ENCODE data around the gene RND3.

Gene RND3, protein sequence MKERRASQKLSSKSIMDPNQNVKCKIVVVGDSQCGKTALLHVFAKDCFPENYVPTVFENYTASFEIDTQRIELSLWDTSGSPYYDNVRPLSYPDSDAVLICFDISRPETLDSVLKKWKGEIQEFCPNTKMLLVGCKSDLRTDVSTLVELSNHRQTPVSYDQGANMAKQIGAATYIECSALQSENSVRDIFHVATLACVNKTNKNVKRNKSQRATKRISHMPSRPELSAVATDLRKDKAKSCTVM

DNA sequence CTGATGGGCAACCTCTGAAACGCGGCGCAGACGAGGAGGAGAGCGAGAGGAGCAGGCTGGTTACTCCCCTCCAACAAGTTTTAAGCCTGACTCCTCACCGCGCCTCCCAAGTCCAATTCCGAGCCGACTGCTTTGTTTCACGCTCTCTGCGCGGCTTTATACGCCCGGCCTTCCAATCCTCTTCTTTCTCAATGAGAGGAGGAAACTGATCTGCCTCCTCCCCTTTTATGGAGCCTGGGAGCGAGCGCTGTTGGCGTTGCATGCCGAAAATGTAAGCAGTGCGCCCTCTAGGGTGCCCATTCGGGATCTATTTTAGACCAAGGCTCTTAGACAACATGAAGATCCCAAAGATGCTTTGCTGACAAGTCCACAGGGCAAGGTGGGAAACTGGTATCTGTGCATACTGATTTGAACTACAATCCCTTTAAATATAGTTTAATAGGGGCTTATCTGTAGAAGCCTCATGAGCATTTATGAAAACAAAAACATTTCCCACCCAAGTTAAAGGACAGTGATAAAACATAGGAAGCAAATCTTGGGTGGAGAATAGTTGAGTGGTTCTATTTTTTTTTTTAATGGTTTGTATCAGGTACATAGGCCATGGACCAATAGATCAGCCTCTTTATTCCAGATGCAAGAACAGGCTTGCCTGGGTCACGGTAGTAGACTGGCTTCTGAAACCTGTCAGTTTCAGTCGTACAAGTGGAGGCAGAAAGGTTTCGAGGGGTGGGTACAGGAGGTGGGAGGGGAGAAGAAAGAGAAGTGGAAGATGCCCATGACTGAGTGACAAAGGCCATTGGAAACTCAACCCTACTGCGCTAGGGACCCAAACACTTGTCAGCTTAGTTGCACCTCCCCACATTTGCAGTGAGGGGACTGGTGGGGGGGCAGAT lies at the start of gene RND3:
Gene RND3, minus strand, starts transcription at position 131 of the 893 bp plus-strand sequence. CDS start 250 bp downstream, outside the sequence.
- H3K4me3 ChIP-seq (ENCODE audit: low read depth, low read length) = no peak within 1 kb of the TSS
- peak; percentile 73 for DNase-seq (ENCODE audit: low read depth)
- TF ChIP-seq, protein P1, sequence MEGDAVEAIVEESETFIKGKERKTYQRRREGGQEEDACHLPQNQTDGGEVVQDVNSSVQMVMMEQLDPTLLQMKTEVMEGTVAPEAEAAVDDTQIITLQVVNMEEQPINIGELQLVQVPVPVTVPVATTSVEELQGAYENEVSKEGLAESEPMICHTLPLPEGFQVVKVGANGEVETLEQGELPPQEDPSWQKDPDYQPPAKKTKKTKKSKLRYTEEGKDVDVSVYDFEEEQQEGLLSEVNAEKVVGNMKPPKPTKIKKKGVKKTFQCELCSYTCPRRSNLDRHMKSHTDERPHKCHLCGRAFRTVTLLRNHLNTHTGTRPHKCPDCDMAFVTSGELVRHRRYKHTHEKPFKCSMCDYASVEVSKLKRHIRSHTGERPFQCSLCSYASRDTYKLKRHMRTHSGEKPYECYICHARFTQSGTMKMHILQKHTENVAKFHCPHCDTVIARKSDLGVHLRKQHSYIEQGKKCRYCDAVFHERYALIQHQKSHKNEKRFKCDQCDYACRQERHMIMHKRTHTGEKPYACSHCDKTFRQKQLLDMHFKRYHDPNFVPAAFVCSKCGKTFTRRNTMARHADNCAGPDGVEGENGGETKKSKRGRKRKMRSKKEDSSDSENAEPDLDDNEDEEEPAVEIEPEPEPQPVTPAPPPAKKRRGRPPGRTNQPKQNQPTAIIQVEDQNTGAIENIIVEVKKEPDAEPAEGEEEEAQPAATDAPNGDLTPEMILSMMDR (IDR thresholded peaks at IDR 0.05; ENCODE audit: low read depth, low read length) = peak; percentile 73
- TF ChIP-seq MYC (IDR thresholded peaks at IDR 0.05; ENCODE audit: low read depth, low read length) = no peak

DNA sequence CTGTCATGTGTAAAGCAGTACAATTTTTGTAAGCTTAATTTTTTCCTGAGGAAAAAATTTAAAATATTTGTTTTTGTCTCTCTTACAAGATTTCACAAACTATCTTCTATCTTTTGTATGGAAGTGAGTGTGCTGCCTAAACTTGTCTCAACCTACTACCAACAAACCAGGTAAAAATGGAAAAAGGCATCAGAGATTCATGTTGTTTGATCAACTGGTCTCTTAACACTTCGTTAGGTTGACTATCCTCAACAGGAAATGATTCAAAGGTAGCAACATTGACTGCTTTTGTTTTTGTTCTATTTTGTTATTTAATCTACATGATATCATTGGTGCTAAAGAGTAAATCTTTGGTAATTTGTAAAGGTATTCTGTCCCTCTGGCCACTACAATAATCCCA lies 47.7 kb upstream of the RND3 start:
- TF ChIP-seq, protein P1 (IDR thresholded peaks at IDR 0.05; ENCODE audit: low read depth, low read length) = no peak
- DNase-seq (ENCODE audit: low read depth) = no peak

DNA sequence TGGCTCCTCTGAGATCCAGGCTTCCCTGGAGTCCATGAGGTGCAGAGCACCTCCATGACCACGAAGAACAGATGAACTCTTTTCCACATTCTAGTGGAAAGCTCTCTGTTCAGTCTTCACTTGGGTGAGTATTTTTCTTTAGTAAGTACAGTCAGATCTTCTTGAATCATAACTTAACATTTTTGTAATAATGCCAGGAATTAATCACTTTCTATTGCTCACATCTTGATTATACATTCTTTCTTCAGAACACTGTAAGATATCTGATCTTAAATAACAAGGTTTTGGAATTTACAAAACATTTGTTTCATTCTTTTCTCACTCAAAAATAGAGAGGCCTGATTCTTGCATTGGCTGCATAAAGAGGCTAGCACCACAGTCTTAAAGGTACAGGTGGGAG lies 45.4 kb upstream of the RND3 start:
- no peak for DNase-seq (ENCODE audit: low read depth)
- H3K4me3 ChIP-seq (ENCODE audit: low read depth, low read length) = no peak overlapping the region
- TF ChIP-seq, protein P1 (IDR thresholded peaks at IDR 0.05; ENCODE audit: low read depth, low read length) = no peak
- TF ChIP-seq POLR2A (IDR thresholded peaks at IDR 0.05; ENCODE audit: extremely low read depth, insufficient read length) (no peak), MYC (IDR thresholded peaks at IDR 0.05; ENCODE audit: low read depth, low read length) (no peak)
- TF ChIP-seq, protein P2, sequence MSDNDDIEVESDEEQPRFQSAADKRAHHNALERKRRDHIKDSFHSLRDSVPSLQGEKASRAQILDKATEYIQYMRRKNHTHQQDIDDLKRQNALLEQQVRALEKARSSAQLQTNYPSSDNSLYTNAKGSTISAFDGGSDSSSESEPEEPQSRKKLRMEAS (IDR thresholded peaks at IDR 0.05; ENCODE audit: low read depth, low read length) = no peak

More for the DNA sequence above, 47.7 kb upstream of the RND3 start:
- no peak overlapping the region for H3K4me3 ChIP-seq (ENCODE audit: low read depth, low read length)

DNA sequence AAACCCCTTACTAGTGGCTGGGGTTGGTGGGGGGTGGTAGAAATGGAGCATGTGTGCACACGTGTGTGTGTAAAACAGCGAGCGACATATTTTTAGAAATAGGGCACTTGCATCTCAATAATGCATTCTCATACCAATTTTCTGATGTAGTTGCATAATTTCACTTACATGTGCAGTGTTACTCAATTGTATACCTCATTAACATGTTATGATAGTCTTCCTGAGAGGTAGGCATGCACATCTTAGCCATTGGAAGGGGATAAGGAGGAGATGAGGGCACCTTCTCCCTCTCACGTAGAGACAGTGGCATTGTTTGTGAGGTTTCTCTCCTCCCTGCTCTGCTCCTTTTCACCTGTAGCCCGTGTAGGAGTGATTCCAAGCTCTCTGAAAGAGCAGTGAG lies 44.6 kb upstream of the RND3 start:
- TF ChIP-seq POLR2A (IDR thresholded peaks at IDR 0.05; ENCODE audit: extremely low read depth, insufficient read length) = no peak
- H3K4me3 ChIP-seq (ENCODE audit: low read depth, low read length) = no peak overlapping the region
- no peak for DNase-seq (ENCODE audit: low read depth)

DNA sequence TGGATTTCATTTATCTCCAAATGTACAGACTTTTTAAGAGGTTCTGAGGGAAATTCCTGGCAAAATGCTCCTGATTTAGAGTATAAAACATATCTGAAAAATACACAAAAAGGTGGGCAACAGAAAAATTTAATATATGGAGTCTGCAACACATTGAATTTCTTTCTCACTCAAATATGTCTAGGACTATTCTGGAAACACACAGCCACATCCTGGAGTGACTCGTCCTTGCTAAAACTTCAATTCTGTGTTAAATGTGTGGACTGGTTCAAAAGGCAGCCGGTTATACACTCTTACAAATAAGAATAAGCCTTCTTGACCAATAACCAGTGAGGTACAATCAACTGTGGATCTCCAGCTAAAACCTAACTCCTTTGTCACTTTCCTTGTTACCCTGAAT lies 44.1 kb upstream of the RND3 start:
- DNase-seq (ENCODE audit: low read depth) = no peak
- no peak overlapping the region for H3K4me3 ChIP-seq (ENCODE audit: low read depth, low read length)
- TF ChIP-seq, protein P1 (IDR thresholded peaks at IDR 0.05; ENCODE audit: low read depth, low read length) = no peak
- TF ChIP-seq, protein P2 (IDR thresholded peaks at IDR 0.05; ENCODE audit: low read depth, low read length) = no peak
- TF ChIP-seq POLR2A (IDR thresholded peaks at IDR 0.05; ENCODE audit: extremely low read depth, insufficient read length) (no peak), MYC (IDR thresholded peaks at IDR 0.05; ENCODE audit: low read depth, low read length) (no peak)

DNA sequence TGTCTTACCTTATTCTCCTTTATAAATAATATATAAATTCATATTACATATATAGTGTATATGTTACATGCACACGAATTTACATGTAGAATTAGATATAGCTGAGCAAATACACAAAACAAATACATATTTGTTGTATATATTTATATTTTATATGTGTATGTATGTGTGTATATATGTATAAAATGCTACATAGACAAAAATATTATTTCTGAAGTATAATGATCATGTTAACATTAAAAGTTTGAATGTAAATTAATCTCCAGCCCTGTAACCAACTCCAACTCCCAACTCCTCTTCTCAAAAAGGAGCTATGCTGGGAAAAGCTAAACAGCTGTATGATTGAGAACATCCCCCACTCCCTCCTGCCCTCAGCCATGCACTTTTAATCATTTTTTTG lies 42.7 kb upstream of the RND3 start:
- no peak for TF ChIP-seq MYC (IDR thresholded peaks at IDR 0.05; ENCODE audit: low read depth, low read length)
- no peak for TF ChIP-seq POLR2A (IDR thresholded peaks at IDR 0.05; ENCODE audit: extremely low read depth, insufficient read length)
- TF ChIP-seq, protein P2 (IDR thresholded peaks at IDR 0.05; ENCODE audit: low read depth, low read length) = no peak
- TF ChIP-seq, protein P1 (IDR thresholded peaks at IDR 0.05; ENCODE audit: low read depth, low read length) = no peak
- no peak for DNase-seq (ENCODE audit: low read depth)
- H3K4me3 ChIP-seq (ENCODE audit: low read depth, low read length) = no peak overlapping the region
